ENCODE measurements around the gene FBXL13. TPM values are rescaled to one million over a fixed set of nuclear protein-coding genes. Genes with fewer than 3 reads are reported as not detected.
"Not testable (repeated sequence)": the region's sequence is repeated elsewhere in the genome, so short reads cannot be mapped to it uniquely, and the experiment has no call there.

FBXL13 gene
- polyA plus RNA-seq, 1 donor from 2014 or later = 0.57 TPM

GRCh38 chr7:103058122-103058521 lies 16.5 kb downstream of the FBXL13 start:
- H3K27ac ChIP-seq (ENCODE audit: low read length) = no peak overlapping the region
- H3K9me3 ChIP-seq (ENCODE audit: low read length) = no peaks in the 10 kb centered on the region
- no peaks in the 10 kb centered on the region for H3K27me3 ChIP-seq (ENCODE audit: insufficient read depth, low read depth, low read length)
- no peaks in the 10 kb centered on the region for H3K9me2 ChIP-seq (ENCODE audit: insufficient read depth, low read length)
- no peak overlapping the region for H3K4me3 ChIP-seq (ENCODE audit: low read length)
- H3K4me2 ChIP-seq (ENCODE audit: low read length) = no peak overlapping the region
- no peak for TF ChIP-seq MXI1 (conservative IDR thresholded peaks at IDR 0.05; ENCODE audit: poor library complexity, severe bottlenecking)
- TF ChIP-seq RAD21 (conservative IDR thresholded peaks at IDR 0.05) = no peak
- no peak for TF ChIP-seq EP300 (conservative IDR thresholded peaks at IDR 0.05; ENCODE audit: poor library complexity, severe bottlenecking)
- TF ChIP-seq POLR2AphosphoS5 (IDR thresholded peaks at IDR 0.05) = no peak
- TF ChIP-seq EZH2 (IDR thresholded peaks at IDR 0.05; ENCODE audit: borderline replicate concordance, insufficient read depth, low read length, poor library complexity, severe bottlenecking) = no peak
- TF ChIP-seq, protein P1, sequence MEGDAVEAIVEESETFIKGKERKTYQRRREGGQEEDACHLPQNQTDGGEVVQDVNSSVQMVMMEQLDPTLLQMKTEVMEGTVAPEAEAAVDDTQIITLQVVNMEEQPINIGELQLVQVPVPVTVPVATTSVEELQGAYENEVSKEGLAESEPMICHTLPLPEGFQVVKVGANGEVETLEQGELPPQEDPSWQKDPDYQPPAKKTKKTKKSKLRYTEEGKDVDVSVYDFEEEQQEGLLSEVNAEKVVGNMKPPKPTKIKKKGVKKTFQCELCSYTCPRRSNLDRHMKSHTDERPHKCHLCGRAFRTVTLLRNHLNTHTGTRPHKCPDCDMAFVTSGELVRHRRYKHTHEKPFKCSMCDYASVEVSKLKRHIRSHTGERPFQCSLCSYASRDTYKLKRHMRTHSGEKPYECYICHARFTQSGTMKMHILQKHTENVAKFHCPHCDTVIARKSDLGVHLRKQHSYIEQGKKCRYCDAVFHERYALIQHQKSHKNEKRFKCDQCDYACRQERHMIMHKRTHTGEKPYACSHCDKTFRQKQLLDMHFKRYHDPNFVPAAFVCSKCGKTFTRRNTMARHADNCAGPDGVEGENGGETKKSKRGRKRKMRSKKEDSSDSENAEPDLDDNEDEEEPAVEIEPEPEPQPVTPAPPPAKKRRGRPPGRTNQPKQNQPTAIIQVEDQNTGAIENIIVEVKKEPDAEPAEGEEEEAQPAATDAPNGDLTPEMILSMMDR (IDR thresholded peaks at IDR 0.05; ENCODE audit: poor library complexity, severe bottlenecking) = no peak
- no peak for TF ChIP-seq TAF1 (IDR thresholded peaks at IDR 0.05; ENCODE audit: low read depth)
- no peak for TF ChIP-seq REST (IDR thresholded peaks at IDR 0.05; ENCODE audit: borderline replicate concordance)
- no peak for TF ChIP-seq SMC3 (conservative IDR thresholded peaks at IDR 0.05; ENCODE audit: poor library complexity)
- H3K79me2 ChIP-seq (replicated peaks; ENCODE audit: insufficient read depth, low read length) = no peaks in the 10 kb centered on the region
- no peak overlapping the region for H2AFZ ChIP-seq (ENCODE audit: low read depth, low read length)
- no peak overlapping the region for H3K9ac ChIP-seq (ENCODE audit: low read length)
- H4K20me1 ChIP-seq (ENCODE audit: insufficient read depth) = no peaks in the 10 kb centered on the region
- H3K36me3 ChIP-seq (ENCODE audit: insufficient read depth, low read length) = no peaks in the 10 kb centered on the region
- no peaks in the 10 kb centered on the region for H3F3A ChIP-seq (ENCODE audit: insufficient read depth, low read length, poor library complexity, severe bottlenecking)

- H3K36me3 ChIP-seq (ENCODE audit: insufficient read depth, low read length); H3K9me2 ChIP-seq (ENCODE audit: insufficient read depth, low read length); H3K4me3 ChIP-seq (ENCODE audit: low read length); H3K9me3 ChIP-seq (ENCODE audit: low read length); H3K79me2 ChIP-seq (replicated peaks; ENCODE audit: insufficient read depth, low read length); H3K4me2 ChIP-seq (ENCODE audit: low read length); H3K27ac ChIP-seq (ENCODE audit: low read length); H2AFZ ChIP-seq (ENCODE audit: low read depth, low read length); H4K20me1 ChIP-seq (ENCODE audit: insufficient read depth); H3F3A ChIP-seq (ENCODE audit: insufficient read depth, low read length, poor library complexity, severe bottlenecking); H3K9ac ChIP-seq (ENCODE audit: low read length); H3K27me3 ChIP-seq (ENCODE audit: insufficient read depth, low read depth, low read length): not testable (repeated sequence)
Observed at GRCh38 chr7:103056006-103056405, 18.6 kb downstream of the FBXL13 start.

- TF ChIP-seq, protein P1 (IDR thresholded peaks at IDR 0.05; ENCODE audit: poor library complexity, severe bottlenecking) = no peak
- no peak for TF ChIP-seq EZH2 (IDR thresholded peaks at IDR 0.05; ENCODE audit: borderline replicate concordance, insufficient read depth, low read length, poor library complexity, severe bottlenecking)
- no peak for TF ChIP-seq POLR2AphosphoS5 (IDR thresholded peaks at IDR 0.05)
- no peak for TF ChIP-seq EP300 (conservative IDR thresholded peaks at IDR 0.05; ENCODE audit: poor library complexity, severe bottlenecking)
- TF ChIP-seq MXI1 (conservative IDR thresholded peaks at IDR 0.05; ENCODE audit: poor library complexity, severe bottlenecking) = no peak
- no peak for TF ChIP-seq TAF1 (IDR thresholded peaks at IDR 0.05; ENCODE audit: low read depth)
- TF ChIP-seq RAD21 (conservative IDR thresholded peaks at IDR 0.05) = no peak
- no peak for TF ChIP-seq SMC3 (conservative IDR thresholded peaks at IDR 0.05; ENCODE audit: poor library complexity)
- H3K9me3 ChIP-seq (ENCODE audit: low read length) = no peaks in the 10 kb centered on the region
Observed at GRCh38 chr7:103051519-103051918, 23.1 kb downstream of the FBXL13 start.

More at GRCh38 chr7:103051519-103051918, 23.1 kb downstream of the FBXL13 start:
- Histone ChIP-seq H2AFZ (ENCODE audit: low read depth, low read length) (no peak overlapping the region), H3K9me2 (ENCODE audit: insufficient read depth, low read length) (no peaks in the 10 kb centered on the region), H3K4me2 (ENCODE audit: low read length) (no peak overlapping the region), H3K9ac (ENCODE audit: low read length) (no peak overlapping the region), H3K79me2 (replicated peaks; ENCODE audit: insufficient read depth, low read length) (no peaks in the 10 kb centered on the region), H3K4me3 (ENCODE audit: low read length) (no peak overlapping the region), H3K36me3 (ENCODE audit: insufficient read depth, low read length) (no peaks in the 10 kb centered on the region), H4K20me1 (ENCODE audit: insufficient read depth) (no peaks in the 10 kb centered on the region), H3K27ac (ENCODE audit: low read length) (no peak overlapping the region), H3K27me3 (ENCODE audit: insufficient read depth, low read depth, low read length) (no peaks in the 10 kb centered on the region), H3F3A (ENCODE audit: insufficient read depth, low read length, poor library complexity, severe bottlenecking) (no peaks in the 10 kb centered on the region)

All from neural cell (in vitro differentiated cells).